Breast epithelium (tissue), 4 donors: Measurements from ENCODE around the gene ROBO3. TPM values are rescaled to one million over a fixed set of nuclear protein-coding genes. Genes with fewer than 3 reads are reported as not detected.

Source experiments
- DNase-seq, 2 donors: peaks; one replicate each; pipeline ENCODE4 v3.0.0-alpha.2; 2019; ENCODE audit warnings: low spot score in 2 of 2
- H3K27ac ChIP-seq, 2 donors: fragments of 200-600 bp; sonication (generic) in 1 of 2; one replicate each; pipeline ENCODE4 v1.5.1; 2016 to 2019; ENCODE audit warnings: mild to moderate bottlenecking in 1 of 2
- H3K27me3 ChIP-seq, 2 donors: fragments of 200-600 bp; sonication (generic) in 1 of 2; one replicate each; pipeline versions ENCODE4 v1.5.1 to v1.6.0; 2017 to 2019; ENCODE audit warnings: control low read depth in 1 of 2, mild to moderate bottlenecking in 1 of 2
- H3K36me3 ChIP-seq: fragments of 200-600 bp; one replicate; pipeline ENCODE4 v1.5.1; 2019
- H3K4me1 ChIP-seq, 2 donors: fragments of 200-600 bp; sonication (generic); one replicate each; pipeline ENCODE4 v1.5.1; 2016 to 2019; ENCODE audit warnings: control low read depth in 1 of 2
- H3K4me3 ChIP-seq, 3 donors: fragments of 200-600 bp; sonication (generic); 1 replicate in 2 of 3; 2 replicates in 1 of 3; pipeline ENCODE4 v1.5.1; 2016 to 2019; ENCODE audit warnings: mild to moderate bottlenecking in 3 of 3, moderate library complexity in 2 of 3
- H3K9me3 ChIP-seq, 2 donors: fragments of 200-600 bp; sonication (generic) in 1 of 2; one replicate each; pipeline ENCODE4 v1.5.1; 2016 to 2019; ENCODE audit warnings: control low read depth in 1 of 2
- CTCF ChIP-seq, 3 donors: fragments of 450-650 bp; IDR thresholded peaks; one replicate each; pipeline ENCODE4 v1.5.1; 2016 to 2017; ENCODE audit warnings: antibody characterized with exemption in 3 of 3, mild to moderate bottlenecking in 3 of 3, moderate library complexity in 3 of 3
- POLR2A ChIP-seq: fragments of 450-650 bp; IDR thresholded peaks from one replicate; pipeline ENCODE4 v1.6.1; 2016; ENCODE audit warnings: antibody characterized with exemption, mild to moderate bottlenecking, moderate library complexity
- POLR2AphosphoS5 ChIP-seq, 3 donors: sonication (generic); formaldehyde crosslinking; IDR thresholded peaks; one replicate each; pipeline ENCODE4 v1.6.1; 2017; ENCODE audit warnings: antibody characterized with exemption in 3 of 3
- intact Hi-C: fragments of 100-400 bp; cut with DNase I; formaldehyde crosslinking; loops from one replicate; pipeline ENCODE4 v1.15.1; 2023; ENCODE audit warnings: low total_unique reads
- total RNA-seq, 3 donors: library from RNA; depleted of rRNA; stranded (reverse); fragments of >200 nt; gene quantifications; one replicate each; pipeline ENCODE4 v1.1.0, GENCODE V29; 2016

Gene ROBO3
- total RNA-seq, 3 donors from 2014 or later: 9.1 to 30.9 (median 15.4) TPM

GRCh38 chr11:124896071-124896750 lies 31.0 kb downstream of the ROBO3 start:
- Histone ChIP-seq H3K9me3 (no peaks in the 10 kb centered on the region), H3K27ac (peak overlapping the region in 1 of 2 donors; percentile 80), H3K4me3 (peak overlapping the region; percentile 32 to 54 (median 37)), H3K27me3 (no peaks in the 10 kb centered on the region), H3K4me1 (no peaks in the 10 kb centered on the region), H3K36me3 (no peaks in the 10 kb centered on the region)
- TF ChIP-seq POLR2A: no peak
- TF ChIP-seq CTCF (IDR thresholded peaks at IDR 0.05): no peak
- no peak for TF ChIP-seq POLR2AphosphoS5 (IDR thresholded peaks at IDR 0.05)
- intact Hi-C loops: no loop called here
- no peak for DNase-seq

DNA sequence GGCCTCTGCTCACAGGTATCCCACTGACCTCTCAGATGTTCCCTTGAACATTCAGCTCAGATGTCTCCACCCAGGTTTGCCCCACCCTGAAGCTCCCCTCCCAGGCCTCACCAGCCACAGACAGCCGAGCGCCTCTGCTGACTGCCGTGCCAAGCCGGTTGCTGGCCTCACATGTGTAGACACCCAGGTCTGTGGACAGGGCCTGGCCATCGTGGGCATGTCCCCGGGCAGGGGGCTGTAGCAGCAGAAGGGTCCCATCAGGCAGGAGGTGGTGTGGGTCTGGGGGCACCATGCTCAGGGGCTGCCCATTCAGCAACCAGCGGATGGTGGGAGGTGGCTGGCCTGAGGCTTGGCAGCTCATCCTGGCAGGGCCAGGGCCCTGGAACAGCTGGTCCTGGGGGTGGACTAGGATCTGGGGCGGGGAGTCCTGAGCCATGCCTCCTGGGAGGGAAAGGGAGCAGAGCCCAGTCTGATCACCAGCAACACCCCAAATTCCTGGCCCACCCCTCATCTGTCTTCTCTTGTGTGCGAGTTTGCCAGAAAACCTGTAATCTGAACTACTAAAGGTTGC lies 31.7 kb downstream of the ROBO3 start:
- no peaks in the 10 kb centered on the region for H3K36me3 ChIP-seq
- no peak for DNase-seq
- H3K4me1 ChIP-seq: no peaks in the 10 kb centered on the region
- no peaks in the 10 kb centered on the region for H3K27me3 ChIP-seq
- H3K9me3 ChIP-seq: no peaks in the 10 kb centered on the region
- TF ChIP-seq POLR2A (no peak), CTCF (IDR thresholded peaks at IDR 0.05) (no peak), POLR2AphosphoS5 (IDR thresholded peaks at IDR 0.05) (no peak)
- intact Hi-C loops: no loop called here
- H3K27ac ChIP-seq: peak overlapping the region in 1 of 2 donors; percentile 80
- H3K4me3 ChIP-seq: peak overlapping the region; percentile 32 to 54 (median 37)

GRCh38 chr11:124897674-124898262 lies 32.5 kb downstream of the ROBO3 start, which contains the start of gene ROBO4:
TSS of gene ROBO4 (minus strand) at chr11:124897865. CDS start at chr11:124897795, 70 bp downstream.
- Histone ChIP-seq H3K27ac (peak within 1 kb of the TSS; percentile 43 to 80), H3K9me3 (no peaks in the 10 kb centered on the region), H3K4me3 (peak within 1 kb of the TSS; percentile 32 to 54 (median 37)), H3K27me3 (no peaks in the 10 kb centered on the region), H3K4me1 (no peaks in the 10 kb centered on the region), H3K36me3 (no peaks in the 10 kb centered on the region)
- TF ChIP-seq POLR2AphosphoS5 (IDR thresholded peaks at IDR 0.05) (no peak), CTCF (IDR thresholded peaks at IDR 0.05) (no peak), POLR2A (no peak)
- intact Hi-C loops: no loop called here
- DNase-seq: no peak

DNA sequence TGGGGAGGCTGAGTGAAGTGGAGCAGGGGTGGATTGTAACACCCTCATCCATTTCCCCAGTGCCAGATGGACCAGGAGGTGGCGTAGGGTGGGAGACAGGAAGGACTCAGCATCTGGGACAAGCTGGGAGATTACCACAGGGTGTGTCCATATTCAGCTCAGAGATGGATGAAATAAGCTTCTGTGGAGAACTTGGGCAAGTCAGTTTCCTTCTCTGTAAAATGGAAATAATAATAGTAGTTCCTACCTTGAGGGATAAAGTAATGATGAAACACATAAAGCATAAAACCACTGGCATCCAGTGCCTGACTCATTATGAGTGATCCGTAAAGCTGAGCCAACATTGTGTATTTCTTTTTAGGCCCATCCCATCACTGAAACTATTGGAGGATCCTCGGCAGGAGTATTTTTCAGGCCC lies 33.0 kb downstream of the ROBO3 start:
- no peaks in the 10 kb centered on the region for H3K4me1 ChIP-seq
- no peaks in the 10 kb centered on the region for H3K27me3 ChIP-seq
- H3K4me3 ChIP-seq: no peak overlapping the region
- intact Hi-C loops: no loop called here
- no peaks in the 10 kb centered on the region for H3K9me3 ChIP-seq
- TF ChIP-seq POLR2A: no peak
- TF ChIP-seq CTCF (IDR thresholded peaks at IDR 0.05): no peak
- TF ChIP-seq POLR2AphosphoS5 (IDR thresholded peaks at IDR 0.05): no peak
- no peak for DNase-seq
- H3K36me3 ChIP-seq: no peaks in the 10 kb centered on the region
- peak overlapping the region; percentile 43 to 80 for H3K27ac ChIP-seq

- Histone ChIP-seq H3K36me3 (no peaks in the 10 kb centered on the region), H3K27ac (peak overlapping the region; percentile 43 to 80), H3K4me3 (no peak overlapping the region), H3K9me3 (no peaks in the 10 kb centered on the region), H3K27me3 (no peaks in the 10 kb centered on the region), H3K4me1 (no peaks in the 10 kb centered on the region)
- intact Hi-C loops: no loop called here
- no peak for DNase-seq
- TF ChIP-seq POLR2AphosphoS5 (IDR thresholded peaks at IDR 0.05) (peak in 1 of 3 donors; percentile 42), POLR2A (no peak)
Observed at GRCh38 chr11:124898711-124899110, 33.5 kb downstream of the ROBO3 start.
